ACC112 (cell line): ENCODE results near the gene ABCC6.
"Not testable (repeated sequence)": the region's sequence is repeated elsewhere in the genome, so short reads cannot be mapped to it uniquely, and the experiment has no call there.

Experiments
- H2AFZ ChIP-seq: fragments of 200-600 bp; sonication (generic); one replicate; pipeline ENCODE4 v1.6.0; 2017; ENCODE audit warnings: antibody characterized with exemption, low read length; ENCODE audit not compliant: unreplicated experiment
- H3K27ac ChIP-seq: fragments of 200-600 bp; sonication (generic); 2 replicates; pipeline ENCODE4 v1.5.1; 2014; ENCODE audit warnings: low read depth, mild to moderate bottlenecking, antibody characterized with exemption, low read length, moderate library complexity
- H3K27me3 ChIP-seq: fragments of 200-600 bp; sonication (generic); 2 replicates; pipeline ENCODE4 v1.6.1; 2014; ENCODE audit warnings: mild to moderate bottlenecking, antibody characterized with exemption, low read length, moderate library complexity, mixed read lengths; ENCODE audit not compliant: insufficient read depth
- H3K36me3 ChIP-seq: fragments of 200-600 bp; sonication (generic); 2 replicates; pipeline ENCODE4 v1.6.1; 2016; ENCODE audit warnings: mild to moderate bottlenecking, antibody characterized with exemption, low read length, moderate library complexity, mixed read lengths; ENCODE audit not compliant: insufficient read depth
- H3K4me1 ChIP-seq: fragments of 200-600 bp; sonication (generic); one replicate; pipeline ENCODE4 v1.6.1; 2016; ENCODE audit warnings: low read length, mixed read lengths; ENCODE audit not compliant: insufficient read depth, unreplicated experiment, control insufficient read depth
- H3K4me3 ChIP-seq: fragments of 200-600 bp; sonication (generic); 2 replicates; pipeline ENCODE4 v1.5.1; 2014; ENCODE audit warnings: mild to moderate bottlenecking, low read depth, low read length
- H3K79me2 ChIP-seq: fragments of 200-600 bp; sonication (generic); one replicate; pipeline ENCODE4 v1.6.0; 2016; ENCODE audit warnings: low read length; ENCODE audit not compliant: control insufficient read depth, unreplicated experiment, insufficient read depth

The ABCC6 gene

DNA sequence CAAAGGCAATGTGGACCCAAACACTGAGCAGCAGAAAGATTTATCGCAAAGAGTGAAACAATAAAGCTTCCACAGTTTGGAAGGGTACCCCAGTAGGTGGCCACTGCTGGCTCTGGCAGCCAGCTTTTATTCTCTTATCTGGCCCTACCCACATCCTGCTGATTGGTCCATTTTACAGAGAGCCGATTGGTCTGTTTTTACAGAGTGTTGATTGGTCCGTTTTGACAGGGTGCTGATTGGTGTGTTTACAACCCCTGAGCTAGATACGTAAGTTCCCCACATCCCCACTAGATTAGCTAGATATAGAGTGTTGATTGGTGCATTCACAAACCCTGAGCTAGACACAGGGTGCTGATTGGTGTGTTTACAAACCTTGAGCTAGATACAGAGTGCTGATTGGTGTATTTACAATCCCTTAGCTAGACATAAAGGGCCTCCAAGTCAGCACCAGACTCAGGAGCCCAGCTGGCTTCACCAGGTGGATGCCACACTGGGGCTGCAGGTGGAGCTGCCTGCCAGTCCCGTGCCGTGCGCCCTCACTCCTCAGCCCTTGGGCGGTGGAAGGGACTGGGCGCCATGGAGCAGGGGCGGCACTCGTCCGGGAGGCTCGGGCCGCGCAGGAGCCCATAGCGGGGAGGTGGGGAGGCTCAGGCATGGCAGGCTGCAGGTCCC lies 119.0 kb downstream of the ABCC6 start:
- H3K27ac ChIP-seq, H3K4me3 ChIP-seq: not testable (repeated sequence)
- H3K36me3 ChIP-seq: peaks cover 39% of the 10 kb centered on the region

DNA sequence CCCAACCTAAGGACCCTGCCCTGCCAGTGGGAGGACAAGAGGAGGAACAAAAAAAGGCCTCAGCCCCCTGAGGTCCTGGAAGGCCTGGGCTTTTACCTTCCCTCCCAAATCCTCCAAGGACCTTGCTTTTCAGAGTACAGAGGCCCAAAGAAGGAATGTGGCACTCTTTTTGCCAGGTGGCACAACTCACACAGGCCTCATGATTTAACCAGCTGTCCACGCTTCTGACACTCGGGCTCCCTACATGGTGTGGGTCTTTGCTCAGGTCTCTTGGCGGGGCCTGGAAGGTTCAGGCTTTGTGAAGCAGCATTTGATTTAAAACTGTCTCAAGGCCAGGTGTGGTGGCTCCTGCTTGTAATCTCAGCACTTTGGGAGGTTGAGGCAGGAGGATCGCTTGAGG lies 120.6 kb downstream of the ABCC6 start:
- no peaks in the 10 kb centered on the region for H3K27me3 ChIP-seq
- no peak overlapping the region for H2AFZ ChIP-seq
- H3K36me3 ChIP-seq: peaks cover 35% of the 10 kb centered on the region
- peaks cover 7% of the 10 kb centered on the region for H3K79me2 ChIP-seq
- no peak overlapping the region for H3K27ac ChIP-seq
- no peak overlapping the region for H3K4me3 ChIP-seq
- H3K4me1 ChIP-seq: no peaks in the 10 kb centered on the region

More for the DNA sequence above, 119.0 kb downstream of the ABCC6 start:
- H3K79me2 ChIP-seq, H3K27me3 ChIP-seq, H3K4me1 ChIP-seq, H2AFZ ChIP-seq: not testable (repeated sequence)

DNA sequence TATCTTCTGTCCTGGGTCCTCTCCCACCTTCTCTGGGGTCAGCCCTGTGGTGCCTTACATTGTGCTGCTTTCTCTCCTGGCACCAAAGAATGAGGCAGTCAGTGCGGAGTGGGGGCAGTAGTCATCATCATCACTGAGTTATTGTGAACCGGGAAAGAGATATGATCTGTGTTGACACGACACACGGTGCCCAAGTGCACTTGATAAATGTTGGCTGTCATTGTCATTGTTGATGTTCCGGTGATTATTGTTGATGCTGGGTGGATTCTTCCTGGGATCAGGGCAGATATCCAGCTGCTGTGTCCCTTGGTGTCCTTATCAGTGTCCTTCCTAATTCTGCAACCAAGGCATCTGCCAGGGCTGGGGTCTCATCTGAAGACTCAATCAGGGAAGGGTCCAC lies 121.7 kb downstream of the ABCC6 start:
- Histone ChIP-seq H3K79me2 (peaks cover 11% of the 10 kb centered on the region), H3K36me3 (peaks cover 35% of the 10 kb centered on the region), H3K27me3 (no peaks in the 10 kb centered on the region), H2AFZ (no peak overlapping the region), H3K27ac (no peak overlapping the region), H3K4me1 (no peaks in the 10 kb centered on the region), H3K4me3 (no peak overlapping the region)

DNA sequence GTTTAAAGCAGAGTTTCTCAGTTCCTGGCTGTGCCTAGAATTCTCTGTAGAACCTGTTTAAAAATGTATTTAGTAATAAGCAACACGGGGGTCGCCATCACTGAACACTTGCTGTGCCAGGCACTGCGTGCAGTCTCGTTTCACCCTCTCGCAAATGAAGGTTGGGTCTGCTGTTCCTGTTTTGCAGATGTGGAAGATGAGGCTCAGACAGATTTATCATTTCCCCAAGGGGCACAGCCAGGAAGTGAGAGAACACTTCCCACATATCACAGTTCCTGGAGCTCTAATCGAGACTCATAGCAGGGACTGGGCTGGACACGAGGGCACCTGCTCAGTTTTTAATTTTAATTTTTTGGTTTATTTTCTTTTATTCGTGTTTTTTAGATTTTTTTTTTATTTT lies 122.7 kb downstream of the ABCC6 start:
- Histone ChIP-seq H3K4me3 (no peak overlapping the region), H3K4me1 (peaks cover 8% of the 10 kb centered on the region), H3K27ac (no peak overlapping the region), H3K27me3 (no peaks in the 10 kb centered on the region), H3K36me3 (peaks cover 40% of the 10 kb centered on the region), H3K79me2 (peaks cover 11% of the 10 kb centered on the region), H2AFZ (no peak overlapping the region)

DNA sequence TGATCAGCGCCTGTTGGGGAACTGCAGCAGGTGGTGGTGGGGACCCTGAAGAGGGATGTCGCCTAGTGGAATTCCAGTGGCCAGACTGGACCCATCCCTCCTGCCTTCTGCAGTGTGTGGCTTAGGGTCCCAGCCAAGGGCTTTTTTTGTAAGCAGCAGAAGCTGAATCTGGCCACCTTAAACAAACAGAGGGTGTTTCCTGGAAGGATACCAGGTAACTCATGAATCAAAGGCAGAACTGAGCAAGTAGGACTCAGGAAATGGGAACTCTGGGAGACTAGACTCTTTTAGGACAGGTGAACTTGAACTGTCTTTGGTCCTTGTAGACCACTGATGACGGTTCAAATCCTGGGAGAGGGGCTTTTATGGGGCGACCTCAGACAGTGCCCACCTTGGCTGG lies 124.0 kb downstream of the ABCC6 start:
- Histone ChIP-seq H3K27me3 (no peaks in the 10 kb centered on the region), H3K27ac (no peak overlapping the region), H3K79me2 (peaks cover 11% of the 10 kb centered on the region), H3K4me3 (no peak overlapping the region), H3K4me1 (peaks cover 8% of the 10 kb centered on the region), H3K36me3 (peaks cover 40% of the 10 kb centered on the region), H2AFZ (no peak overlapping the region)
